Measurements from ENCODE around the gene ZIC1. TPM values are rescaled to one million over a fixed set of nuclear protein-coding genes. Genes with fewer than 3 reads are reported as not detected.

ZIC1 gene
- total RNA-seq, 1 donor from 2014 or later = not detected

DNA sequence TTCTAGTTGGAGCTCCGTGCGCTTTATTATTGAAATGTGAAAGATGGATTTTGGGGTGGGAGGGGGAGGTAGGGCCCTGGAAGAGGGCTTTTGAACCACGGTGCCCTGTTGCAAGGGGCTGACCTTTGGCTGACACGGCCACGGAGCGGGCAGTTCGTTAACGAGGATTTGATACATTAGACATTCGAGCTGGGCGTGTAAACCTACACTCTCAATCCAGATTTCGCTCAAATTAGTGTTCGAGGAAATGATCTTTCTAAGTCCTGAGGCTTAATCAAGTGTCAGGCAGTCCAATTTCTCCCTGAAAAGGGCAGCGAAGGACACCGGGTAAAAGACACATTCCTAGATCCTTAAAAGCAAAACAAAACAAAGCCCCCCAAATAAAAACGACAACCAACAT lies 13.0 kb downstream of the ZIC1 start:
- TF ChIP-seq, protein P1, sequence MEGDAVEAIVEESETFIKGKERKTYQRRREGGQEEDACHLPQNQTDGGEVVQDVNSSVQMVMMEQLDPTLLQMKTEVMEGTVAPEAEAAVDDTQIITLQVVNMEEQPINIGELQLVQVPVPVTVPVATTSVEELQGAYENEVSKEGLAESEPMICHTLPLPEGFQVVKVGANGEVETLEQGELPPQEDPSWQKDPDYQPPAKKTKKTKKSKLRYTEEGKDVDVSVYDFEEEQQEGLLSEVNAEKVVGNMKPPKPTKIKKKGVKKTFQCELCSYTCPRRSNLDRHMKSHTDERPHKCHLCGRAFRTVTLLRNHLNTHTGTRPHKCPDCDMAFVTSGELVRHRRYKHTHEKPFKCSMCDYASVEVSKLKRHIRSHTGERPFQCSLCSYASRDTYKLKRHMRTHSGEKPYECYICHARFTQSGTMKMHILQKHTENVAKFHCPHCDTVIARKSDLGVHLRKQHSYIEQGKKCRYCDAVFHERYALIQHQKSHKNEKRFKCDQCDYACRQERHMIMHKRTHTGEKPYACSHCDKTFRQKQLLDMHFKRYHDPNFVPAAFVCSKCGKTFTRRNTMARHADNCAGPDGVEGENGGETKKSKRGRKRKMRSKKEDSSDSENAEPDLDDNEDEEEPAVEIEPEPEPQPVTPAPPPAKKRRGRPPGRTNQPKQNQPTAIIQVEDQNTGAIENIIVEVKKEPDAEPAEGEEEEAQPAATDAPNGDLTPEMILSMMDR (IDR thresholded peaks at IDR 0.05; ENCODE audit: partially characterized antibody, unreplicated experiment) = no peak
- H3K4me3 Mint-ChIP-seq (ENCODE audit: unreplicated experiment) = no peak overlapping the region
- peaks cover 13% of the 10 kb centered on the region for H3K4me1 Mint-ChIP-seq (ENCODE audit: low read depth, unreplicated experiment)
- H3K36me3 Mint-ChIP-seq (ENCODE audit: unreplicated experiment) = no peaks in the 10 kb centered on the region
- no peak for DNase-seq
- H3K27ac Mint-ChIP-seq (ENCODE audit: unreplicated experiment) = no peak overlapping the region
- H3K9me3 Mint-ChIP-seq (ENCODE audit: unreplicated experiment) = peaks cover 19% of the 10 kb centered on the region
- peaks cover 50% of the 10 kb centered on the region for H3K27me3 Mint-ChIP-seq (ENCODE audit: unreplicated experiment)

DNA sequence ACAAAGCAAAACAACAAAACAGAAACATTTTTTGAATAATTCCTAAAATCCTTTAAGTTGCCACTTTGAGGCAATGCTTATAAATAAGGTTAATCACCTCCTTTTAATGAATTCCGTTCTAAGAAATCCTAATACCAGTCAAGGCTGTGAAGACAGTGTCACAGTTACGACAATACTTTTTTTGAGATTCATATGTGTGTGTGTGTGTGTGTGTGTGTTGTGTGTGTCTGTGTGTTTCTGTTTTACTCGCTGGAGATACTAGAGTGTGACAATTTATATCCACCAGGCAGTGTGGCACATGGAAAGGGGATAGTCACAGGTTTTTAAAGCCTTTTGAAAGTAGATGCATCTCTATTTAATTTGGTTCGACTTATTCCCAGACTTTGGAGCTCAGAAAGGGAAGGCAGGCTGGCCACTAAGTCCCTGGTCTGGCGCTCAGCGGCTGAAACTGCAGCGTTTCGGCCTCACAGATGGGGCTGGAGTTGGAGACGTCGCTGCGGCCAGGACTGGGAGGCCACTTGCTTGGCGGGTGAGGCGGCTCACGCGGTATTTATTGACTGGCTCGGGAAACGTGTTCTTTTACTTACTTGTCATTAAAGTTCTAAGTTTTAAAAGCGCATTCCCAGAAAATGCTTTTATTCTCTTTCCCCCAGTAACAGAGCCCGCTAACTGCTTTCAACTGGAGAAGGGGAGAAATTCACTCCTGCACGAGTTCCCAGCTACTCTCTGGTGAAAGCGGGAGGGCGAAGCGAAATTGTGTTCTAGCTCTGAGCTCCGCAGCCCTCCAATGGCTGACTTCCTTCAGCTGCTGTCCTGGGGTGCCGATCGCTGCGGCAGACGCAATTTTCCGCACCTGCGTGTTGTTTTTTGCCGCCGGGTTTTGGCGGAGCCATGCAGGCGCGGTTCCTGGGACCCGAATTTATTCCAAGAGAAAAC lies 13.7 kb downstream of the ZIC1 start:
- peak; percentile 68 for DNase-seq
- Mint-ChIP-seq H3K4me3 (ENCODE audit: unreplicated experiment) (peak overlapping the region; percentile 73), H3K9me3 (ENCODE audit: unreplicated experiment) (peaks cover 19% of the 10 kb centered on the region), H3K27ac (ENCODE audit: unreplicated experiment) (no peak overlapping the region), H3K4me1 (ENCODE audit: low read depth, unreplicated experiment) (peaks cover 13% of the 10 kb centered on the region), H3K36me3 (ENCODE audit: unreplicated experiment) (no peaks in the 10 kb centered on the region), H3K27me3 (ENCODE audit: unreplicated experiment) (peaks cover 48% of the 10 kb centered on the region)
- TF ChIP-seq, protein P1 (IDR thresholded peaks at IDR 0.05; ENCODE audit: partially characterized antibody, unreplicated experiment) = no peak

DNA sequence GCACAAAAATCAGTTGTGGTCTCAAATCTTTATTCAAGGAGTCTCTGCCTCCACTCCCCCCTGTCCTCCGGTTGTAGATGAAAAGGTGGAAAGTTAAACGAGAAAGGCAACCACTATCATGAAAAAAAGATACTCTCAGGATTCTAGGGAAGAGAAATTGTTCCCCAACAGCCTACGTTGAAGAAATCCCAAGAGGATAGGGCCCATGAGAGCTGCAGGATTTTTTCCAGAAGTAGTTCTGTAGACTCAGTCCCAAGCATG lies 14.3 kb downstream of the ZIC1 start:
- TF ChIP-seq, protein P1 (IDR thresholded peaks at IDR 0.05; ENCODE audit: partially characterized antibody, unreplicated experiment) = no peak
- Mint-ChIP-seq H3K27me3 (ENCODE audit: unreplicated experiment) (peaks cover 42% of the 10 kb centered on the region), H3K9me3 (ENCODE audit: unreplicated experiment) (peaks cover 19% of the 10 kb centered on the region), H3K27ac (ENCODE audit: unreplicated experiment) (no peak overlapping the region), H3K4me3 (ENCODE audit: unreplicated experiment) (peak overlapping the region; percentile 71), H3K4me1 (ENCODE audit: low read depth, unreplicated experiment) (peaks cover 13% of the 10 kb centered on the region), H3K36me3 (ENCODE audit: unreplicated experiment) (no peaks in the 10 kb centered on the region)
- DNase-seq = no peak

DNA sequence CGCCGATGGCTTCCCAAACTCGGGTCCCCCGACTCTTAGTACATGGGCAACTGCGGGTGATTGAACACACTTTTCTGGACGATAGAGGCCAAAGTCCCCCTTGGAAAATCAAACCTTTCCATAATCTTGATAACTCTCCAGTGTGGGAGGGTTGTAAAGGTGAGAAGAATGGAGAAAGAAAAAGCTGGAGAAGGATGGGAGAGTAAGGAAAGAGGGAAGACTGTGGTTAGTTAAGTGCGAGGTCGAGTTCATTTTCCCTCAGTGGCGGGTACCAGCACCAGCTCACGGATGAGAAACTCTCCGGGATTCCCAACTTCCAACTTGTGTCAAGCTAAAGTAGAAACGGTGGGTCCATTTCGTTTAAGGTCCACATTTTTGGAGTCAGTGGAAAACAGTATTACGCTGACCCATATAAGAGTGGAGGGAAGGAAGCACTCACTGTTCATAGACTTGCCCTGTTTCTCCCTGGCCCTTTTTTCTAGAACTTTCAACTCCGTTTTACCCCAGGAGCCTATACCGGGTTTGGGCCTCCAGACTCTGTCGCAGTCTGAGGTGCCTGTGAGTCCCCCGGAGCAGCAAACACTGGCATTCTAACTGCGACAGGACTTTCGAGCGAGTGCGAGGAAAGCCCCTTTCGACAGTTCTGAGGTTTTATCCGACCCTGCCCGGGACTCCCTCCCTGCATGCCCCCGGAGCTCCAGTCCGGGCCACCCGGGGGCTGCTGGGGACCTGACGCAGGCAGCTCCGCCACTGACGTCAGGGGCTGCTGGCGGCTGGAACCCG lies 14.8 kb downstream of the ZIC1 start:
- Mint-ChIP-seq H3K9me3 (ENCODE audit: unreplicated experiment) (peaks cover 17% of the 10 kb centered on the region), H3K36me3 (ENCODE audit: unreplicated experiment) (no peaks in the 10 kb centered on the region), H3K27ac (ENCODE audit: unreplicated experiment) (no peak overlapping the region), H3K27me3 (ENCODE audit: unreplicated experiment) (peaks cover 39% of the 10 kb centered on the region), H3K4me3 (ENCODE audit: unreplicated experiment) (peak overlapping the region; percentile 71), H3K4me1 (ENCODE audit: low read depth, unreplicated experiment) (peaks cover 11% of the 10 kb centered on the region)
- TF ChIP-seq, protein P1 (IDR thresholded peaks at IDR 0.05; ENCODE audit: partially characterized antibody, unreplicated experiment) = no peak
- DNase-seq = peak; percentile 26

Data from glutamatergic neuron (in vitro differentiated cells).